Activated naive CD4-positive, alpha-beta T cell treated with anti-CD3 and anti-CD28 coated beads, Interleukin-2, amount 50 U/mL, for 72 hours (primary cell): Measurements from ENCODE around the gene OR9G4. TPM values are rescaled to one million over a fixed set of nuclear protein-coding genes. Genes with fewer than 3 reads are reported as not detected.

ENCODE experiments used
- ATAC-seq, 2 donors: fragments of 150-1000 bp; cut with Tn5 transposase; 2 replicates each; pipeline ENCODE4 v1.10.0; 2021; ENCODE audit warnings: mild to moderate bottlenecking in 2 of 2, moderate library complexity in 2 of 2
- DNase-seq, 2 donors: peaks; one replicate each; pipeline ENCODE4 v3.0.0; 2021 to 2022; ENCODE audit warnings: low spot score in 2 of 2
- H3K27ac Mint-ChIP-seq, 2 donors: one replicate each; pipeline ENCODE4 v1.8.0; 2022; ENCODE audit warnings: mild to moderate bottlenecking in 2 of 2, mixed read lengths in 2 of 2
- H3K36me3 Mint-ChIP-seq, 2 donors: one replicate each; pipeline ENCODE4 v1.8.0; 2022; ENCODE audit warnings: mixed read lengths in 2 of 2
- H3K9me3 Mint-ChIP-seq, 2 donors: one replicate each; pipeline ENCODE4 v1.8.0; 2022; ENCODE audit warnings: mixed read lengths in 2 of 2
- total RNA-seq, 2 donors: library from RNA; stranded (reverse); gene quantifications; one replicate each; pipeline ENCODE4 v1.2.3, GENCODE V29; 2022

OR9G4 gene
- total RNA-seq, 2 donors from 2014 or later: not detected

- no peak for DNase-seq
- Mint-ChIP-seq H3K9me3 (peaks cover 8 to 16% of the 10 kb centered on the region in 2 donors), H3K36me3 (no peaks in the 10 kb centered on the region), H3K27ac (no peak overlapping the region)
- no peak for ATAC-seq
Observed at GRCh38 chr11:56693428-56693827, 55.1 kb downstream of the OR9G4 start.

Other genes with a start within 250 kb of the OR9G4 start
- not detected for gene OR5M11, start 205.4 kb downstream of the OR9G4 start, total RNA-seq
- gene OR5M10, start 171.0 kb downstream of the OR9G4 start, total RNA-seq: not detected
- gene OR5M1, start 133.8 kb downstream of the OR9G4 start, total RNA-seq: not detected
- gene OR5AP2, start 106.3 kb downstream of the OR9G4 start, total RNA-seq: not detected
- not detected for gene OR5AR1, start 85.0 kb downstream of the OR9G4 start, total RNA-seq
- gene OR9G1, start 49.6 kb downstream of the OR9G4 start, total RNA-seq: not detected
- gene OR5AK2, start 240.2 kb upstream of the OR9G4 start, total RNA-seq: not detected